ENCODE results near the gene GJB3.
"Not testable (repeated sequence)": the region's sequence is repeated elsewhere in the genome, so short reads cannot be mapped to it uniquely, and the experiment has no call there.

Gene GJB3

DNA sequence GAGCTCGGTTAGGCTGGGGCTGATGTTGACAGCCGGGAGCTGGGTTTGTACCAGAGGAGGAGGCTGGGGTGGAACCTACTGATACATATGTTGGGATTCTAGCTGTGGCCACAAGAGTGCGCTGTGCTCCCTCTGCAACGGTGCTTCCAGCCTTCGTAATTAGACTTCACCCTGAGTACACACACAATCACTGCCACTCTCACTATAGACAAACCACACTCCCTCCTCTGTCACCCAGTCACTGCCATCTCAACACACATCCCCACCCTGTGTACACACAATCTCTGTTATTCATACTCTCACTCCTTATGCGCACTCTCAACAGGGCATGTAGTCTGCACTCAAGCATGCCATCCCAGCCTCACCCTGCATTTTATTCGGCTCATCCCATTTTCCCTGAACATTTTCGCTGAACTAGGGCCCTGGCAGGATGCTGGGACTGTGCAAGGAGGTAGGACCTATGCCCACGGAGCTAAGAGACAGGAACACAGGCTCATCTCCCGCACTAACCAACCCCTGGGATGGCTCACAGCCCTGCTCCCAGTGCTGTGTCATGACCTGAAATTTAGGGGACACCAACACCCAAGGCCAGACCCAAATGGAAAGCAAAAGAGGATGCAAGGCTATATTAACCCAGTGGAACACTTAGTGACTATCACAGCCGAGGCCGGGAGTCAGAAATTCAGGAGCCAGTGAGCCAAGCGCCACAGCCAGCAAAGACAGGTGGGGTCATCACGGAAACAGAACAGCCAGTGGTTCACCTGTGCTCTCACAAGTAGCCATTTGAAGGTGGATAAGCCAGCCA, 5.7 kb downstream of the GJB3 start:
- DNase-seq = no peak

GRCh38 chr1:34787461-34788420, 6.7 kb downstream of the GJB3 start:
- DNase-seq = no peak

DNA sequence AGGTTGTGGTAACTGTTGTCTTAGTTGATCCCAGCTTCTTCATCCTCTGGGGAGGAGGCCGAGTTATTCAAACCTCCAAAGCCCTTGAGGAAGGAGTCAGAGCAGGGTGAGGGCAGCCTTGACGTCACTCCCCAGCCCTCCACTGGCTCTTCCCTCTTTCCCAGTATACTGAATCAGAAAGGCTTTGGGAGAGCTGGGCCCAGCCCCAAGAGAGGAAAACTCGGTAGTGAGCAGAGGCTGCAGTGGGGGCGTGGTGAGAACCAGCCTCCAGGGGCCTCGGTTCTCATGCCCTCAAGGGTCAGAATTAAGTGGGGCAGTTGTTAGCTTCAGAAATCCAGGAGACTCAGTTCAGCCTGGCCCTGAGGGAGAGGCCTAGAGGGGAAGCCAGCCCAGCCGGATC, 10.0 kb downstream of the GJB3 start:
- no peak for DNase-seq

GRCh38 chr1:34792424-34792823, 11.4 kb downstream of the GJB3 start:
- no peak for DNase-seq

- no peak for DNase-seq
Observed at GRCh38 chr1:34792868-34793727, 12.1 kb downstream of the GJB3 start, which contains the start of gene GJA4. Gene GJA4 (plus strand): TSS chr1:34792999. CDS start chr1:34794214, 1,215 bp downstream.

GRCh38 chr1:34794001-34794789, 13.2 kb downstream of the GJB3 start:
- no peak for DNase-seq

- no peak for DNase-seq
Observed at GRCh38 chr1:34794790-34795180, 13.8 kb downstream of the GJB3 start.

- DNase-seq = no peak
Observed at GRCh38 chr1:34795916-34796315, 14.9 kb downstream of the GJB3 start.

DNA sequence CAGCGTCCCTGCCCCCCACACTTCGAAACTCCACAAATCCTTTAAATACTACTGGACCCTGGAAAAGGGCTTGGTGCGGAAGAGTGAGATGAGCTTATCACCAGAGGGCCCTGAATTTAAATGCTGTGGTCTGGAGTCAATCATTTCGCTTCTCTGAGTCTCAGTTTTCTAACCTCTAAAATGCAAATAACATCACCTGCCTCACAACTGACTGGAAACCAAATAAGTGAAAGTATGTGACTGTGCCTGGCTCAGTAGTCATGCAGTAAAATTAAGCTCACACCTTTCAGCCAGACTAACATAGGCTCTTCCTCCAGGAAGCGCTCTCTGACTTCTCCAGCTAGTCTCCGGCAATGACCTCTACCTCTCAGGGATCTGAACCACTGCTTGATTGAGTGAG, 16.0 kb downstream of the GJB3 start:
- no peak for DNase-seq

- no peak for DNase-seq
Observed at GRCh38 chr1:34800214-34800613, 19.2 kb downstream of the GJB3 start.

- DNase-seq = no peak
Observed at GRCh38 chr1:34803770-34804169, 22.8 kb downstream of the GJB3 start.

GRCh38 chr1:34806396-34806795, 25.4 kb downstream of the GJB3 start:
- no peak for DNase-seq

DNA sequence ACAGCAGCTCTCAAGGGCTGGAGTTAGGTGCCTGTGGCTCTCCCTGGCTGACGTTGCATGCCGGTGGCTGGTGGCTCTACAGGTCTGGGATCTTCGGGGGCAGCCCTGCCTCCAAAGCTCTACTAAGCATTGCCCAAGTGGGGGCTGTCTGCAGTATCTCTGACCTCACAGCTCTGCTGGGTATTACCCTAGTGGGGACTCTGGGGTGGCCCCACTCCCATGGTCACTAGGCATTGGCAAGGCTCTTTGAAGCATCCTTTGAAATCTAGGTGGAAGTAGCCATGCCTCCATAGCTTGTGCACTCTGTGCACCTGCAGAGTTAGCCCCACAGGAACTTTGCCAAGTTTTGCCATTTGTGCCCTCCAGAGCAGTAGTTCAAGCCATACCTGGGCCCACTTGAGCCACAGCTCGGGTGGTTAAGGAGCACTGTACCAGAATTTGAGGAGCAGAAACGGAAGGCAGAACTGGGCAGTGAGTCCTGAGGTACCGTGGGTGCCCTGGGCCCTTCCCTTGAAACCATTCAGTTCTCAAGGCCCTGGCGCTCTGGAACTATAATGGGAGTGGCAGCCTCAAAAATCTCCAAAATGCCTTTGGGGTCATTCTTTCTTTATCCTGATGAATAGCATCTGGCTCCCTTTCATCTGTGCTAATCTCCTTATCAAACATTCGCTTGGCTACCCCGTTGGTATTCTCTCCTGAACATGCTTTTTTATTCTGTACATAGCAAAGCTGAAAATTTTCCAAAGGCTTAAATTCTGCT, 27.2 kb downstream of the GJB3 start:
- DNase-seq = no peak

- DNase-seq = not testable (repeated sequence)
Observed at GRCh38 chr1:34810781-34811180, 29.8 kb downstream of the GJB3 start.

GRCh38 chr1:34816332-34816731, 35.3 kb downstream of the GJB3 start:
- no peak for DNase-seq

DNA sequence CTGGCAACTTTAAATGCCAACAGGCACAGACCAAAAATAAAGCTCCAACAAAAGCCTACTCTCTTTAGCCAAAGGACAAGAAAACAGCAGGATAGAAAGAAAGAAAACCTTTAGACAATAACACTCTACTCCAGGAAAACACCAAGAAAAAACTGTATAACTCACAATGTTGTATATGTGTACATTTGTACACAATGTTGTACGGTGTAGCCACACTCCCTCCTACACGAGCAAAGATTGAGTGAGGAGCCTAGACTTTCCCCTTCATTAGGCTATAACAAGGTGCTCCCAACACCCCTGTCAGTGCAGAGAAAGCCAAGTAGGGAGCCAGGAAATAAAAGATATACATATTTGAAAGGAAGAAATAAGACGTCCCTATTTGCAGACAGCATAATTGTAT, 35.8 kb downstream of the GJB3 start:
- DNase-seq = no peak

- DNase-seq = not testable (repeated sequence)
Observed at GRCh38 chr1:34818862-34819261, 37.8 kb downstream of the GJB3 start.

GRCh38 chr1:34822202-34822601, 41.2 kb downstream of the GJB3 start:
- DNase-seq = no peak

GRCh38 chr1:34824817-34825454, 43.9 kb downstream of the GJB3 start:
- DNase-seq = no peak

GRCh38 chr1:34825455-34826091, 44.6 kb downstream of the GJB3 start:
- DNase-seq = no peak

Measured in activated gamma-delta T cell (primary cell).